Coronary artery (tissue), 2 donors: ENCODE results near the gene CERS6.

Experiments
- DNase-seq: peaks from one replicate; pipeline ENCODE4 v3.0.0-alpha.2; 2017; ENCODE audit warnings: low spot score
- H3K27ac ChIP-seq, 2 donors: fragments of 200-600 bp; sonication (generic); one replicate each; pipeline ENCODE4 v1.5.1; 2016 to 2019
- H3K4me3 ChIP-seq: fragments of 200-600 bp; sonication (generic); 2 replicates; pipeline ENCODE4 v1.5.1; 2016; ENCODE audit warnings: mild to moderate bottlenecking, moderate library complexity
- CTCF ChIP-seq: fragments of 200-600 bp; sonication (generic); IDR thresholded peaks from one replicate; pipeline ENCODE4 v1.5.1; 2019; ENCODE audit warnings: antibody characterized with exemption

Gene CERS6

DNA sequence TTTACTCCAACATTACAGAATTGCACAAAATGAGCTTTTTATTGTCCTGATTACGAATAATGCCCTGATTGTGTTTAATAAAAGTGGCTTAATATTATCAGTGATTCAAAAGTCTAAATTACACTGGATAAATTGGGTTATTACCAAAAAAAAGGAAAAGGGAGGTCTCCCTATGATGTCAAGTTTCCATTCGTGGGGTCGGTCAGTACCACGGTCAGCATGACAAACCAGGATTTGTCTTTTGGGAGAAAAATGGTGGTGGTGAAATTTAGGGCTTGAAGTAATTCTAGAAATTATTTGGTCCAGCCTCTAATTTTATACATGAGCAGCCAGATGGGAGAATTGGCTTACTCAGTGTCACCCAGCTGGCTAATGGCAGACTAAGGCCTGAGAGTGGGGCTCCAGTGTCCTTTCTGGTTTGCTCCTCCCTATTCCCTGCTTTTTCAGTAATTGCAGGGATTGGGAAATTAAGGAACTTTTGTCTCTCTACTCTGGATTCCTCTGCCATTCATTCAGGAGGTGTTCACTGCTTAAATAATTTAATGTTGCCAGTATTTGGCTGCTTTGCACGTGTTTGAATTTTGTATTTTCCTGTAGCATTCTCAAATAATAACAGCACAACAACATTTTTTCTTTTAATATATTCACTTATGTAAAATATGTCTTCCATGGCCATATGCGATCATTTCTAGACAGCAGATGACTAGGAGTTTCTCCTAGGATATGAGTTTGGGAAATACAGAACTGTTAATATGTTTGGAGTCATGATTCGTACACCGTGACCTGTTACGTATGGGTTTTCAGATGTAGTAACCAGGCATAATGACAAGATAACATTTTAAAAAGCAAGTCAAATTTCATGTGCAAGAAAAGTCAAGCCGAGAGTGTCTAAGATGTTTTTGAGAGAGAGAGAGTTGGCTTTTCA lies 217.5 kb downstream of the CERS6 start:
- no peak for DNase-seq
- no peak for TF ChIP-seq CTCF
- Histone ChIP-seq H3K27ac (no peak overlapping the region), H3K4me3 (no peak overlapping the region)

DNA sequence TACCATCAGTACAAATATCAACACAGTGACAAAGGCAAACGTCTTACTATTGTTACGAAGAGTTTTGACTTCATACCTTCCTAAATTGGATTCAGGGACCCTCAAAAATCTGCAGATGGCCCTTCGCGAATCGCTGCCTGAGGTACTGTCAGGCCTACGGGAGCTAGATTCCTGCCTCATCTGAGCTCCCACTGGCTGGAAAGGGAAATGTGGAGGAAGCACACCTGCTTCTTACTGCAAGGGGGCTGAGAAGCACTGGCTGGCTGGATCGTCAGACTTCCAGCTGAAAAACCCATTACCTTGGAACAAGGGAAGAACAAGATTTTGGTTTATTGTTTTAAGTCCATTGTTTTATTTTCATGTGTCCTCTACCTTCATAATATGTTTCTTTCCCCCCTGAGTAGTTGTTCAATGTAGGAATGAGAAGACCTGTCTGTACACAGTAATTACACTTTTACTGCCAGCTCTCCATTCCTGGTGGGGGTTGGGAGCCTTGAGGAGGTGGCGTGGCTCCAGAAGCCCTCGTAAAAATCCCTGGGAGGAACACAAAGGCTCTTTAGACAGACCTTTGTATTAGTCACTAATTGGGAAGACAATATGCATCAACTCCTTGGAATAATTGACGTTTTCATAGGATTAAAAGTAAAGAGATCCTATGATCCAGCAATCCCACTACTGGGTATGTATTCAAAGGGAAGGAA lies 222.2 kb downstream of the CERS6 start:
- no peak for TF ChIP-seq CTCF
- Histone ChIP-seq H3K27ac (no peak overlapping the region), H3K4me3 (no peak overlapping the region)
- DNase-seq = no peak

GRCh38 chr2:168679081-168679480 lies 223.0 kb downstream of the CERS6 start:
- Histone ChIP-seq H3K27ac (no peak overlapping the region), H3K4me3 (no peak overlapping the region)
- no peak for TF ChIP-seq CTCF
- DNase-seq = no peak

DNA sequence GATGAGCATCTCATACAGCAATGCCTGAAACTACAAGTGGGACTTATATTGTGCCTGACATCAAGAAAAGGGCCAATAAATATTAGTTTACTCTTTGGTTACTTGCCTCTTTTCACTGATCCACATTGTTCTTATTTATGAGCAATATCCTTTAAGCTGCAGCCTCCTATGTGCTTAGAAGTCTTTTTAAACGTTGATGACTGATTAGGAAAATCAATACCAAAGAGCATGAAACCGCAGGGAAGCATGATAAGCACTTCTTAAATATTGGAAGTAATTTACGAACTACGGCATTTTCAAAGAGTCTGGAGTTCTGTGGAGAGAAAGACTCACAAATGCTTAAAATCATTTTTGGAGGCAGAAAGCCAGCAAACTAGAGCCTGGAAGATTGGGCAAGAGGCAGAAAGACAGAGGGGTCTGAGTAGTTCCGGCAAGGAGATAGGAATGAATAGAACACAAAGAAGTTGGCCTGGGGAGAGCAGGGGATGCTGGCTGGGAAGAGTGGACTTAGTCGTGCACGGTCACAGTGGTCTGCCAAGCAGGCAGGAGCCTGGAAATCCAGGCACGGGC lies 223.8 kb downstream of the CERS6 start:
- no peak for TF ChIP-seq CTCF
- Histone ChIP-seq H3K27ac (no peak overlapping the region), H3K4me3 (no peak overlapping the region)
- no peak for DNase-seq

GRCh38 chr2:168683996-168684395 lies 227.9 kb downstream of the CERS6 start:
- TF ChIP-seq CTCF = no peak
- Histone ChIP-seq H3K27ac (no peak overlapping the region), H3K4me3 (no peak overlapping the region)
- no peak for DNase-seq

- TF ChIP-seq CTCF = no peak
- no peak for DNase-seq
- Histone ChIP-seq H3K27ac (no peak overlapping the region), H3K4me3 (no peak overlapping the region)
Observed at GRCh38 chr2:168684921-168685599, 229.0 kb downstream of the CERS6 start.
